K562 (cell line): ENCODE measurements around the gene KLF13.

Source experiments
- BCL6 ChIP-seq: fragments of 250-450 bp; sonication (Bioruptor Pico); IDR thresholded peaks from 2 replicates; pipeline ENCODE4 v1.4.0; 2020
- BHLHE40 ChIP-seq: IDR thresholded peaks from 2 replicates; pipeline ENCODE4 v1.6.1; 2011; ENCODE audit warnings: low read length, improper control_type of control experiment
- ELF1 ChIP-seq: fragments of 200-800 bp; sonication (Bioruptor generic); IDR thresholded peaks from 2 replicates; pipeline ENCODE4 v1.6.1; 2016; ENCODE audit warnings: missing genetic modification characterization, missing compliant biosample characterization
- ETV1 ChIP-seq: fragments of 450-650 bp; conservative IDR thresholded peaks from 2 replicates; pipeline ENCODE4 v1.6.1; 2016; ENCODE audit warnings: missing genetic modification characterization, control low read depth, low read depth, missing compliant biosample characterization
- JUND ChIP-seq, 2 experiments: IDR thresholded peaks; 2 replicates in 1 of 2; 3 replicates in 1 of 2; pipeline ENCODE4 v1.6.1; 2011; ENCODE audit warnings: borderline replicate concordance in 2 of 2, low read depth in 2 of 2, low read length in 2 of 2, improper control_type of control experiment in 1 of 2, missing biosample characterization in 1 of 2, missing genetic modification characterization in 1 of 2, missing genetic modification reagents in 1 of 2
- KAT7 ChIP-seq: sonication (generic); formaldehyde crosslinking; IDR thresholded peaks from 2 replicates; pipeline ENCODE4 v1.8.0; 2022; ENCODE audit warnings: missing genetic modification reagents, mild to moderate bottlenecking, borderline replicate concordance
- MTA1 ChIP-seq: fragments of 450-650 bp; IDR thresholded peaks from 2 replicates; pipeline ENCODE4 v1.6.1; 2017; ENCODE audit warnings: borderline replicate concordance
- PML ChIP-seq: IDR thresholded peaks from 2 replicates; pipeline ENCODE4 v1.6.1; 2012; ENCODE audit warnings: low read length, inconsistent platforms
- POLR3G ChIP-seq: IDR thresholded peaks from 2 replicates; pipeline ENCODE4 v1.6.1; 2011; ENCODE audit not compliant: insufficient read length, insufficient replicate concordance; ENCODE audit errors: extremely low read depth
- TFAM ChIP-seq: fragments of 250-450 bp; sonication (Bioruptor Pico); conservative IDR thresholded peaks from 2 replicates; pipeline ENCODE4 v1.5.0; 2021; ENCODE audit warnings: mild to moderate bottlenecking, moderate library complexity
- ZNF23 ChIP-seq: fragments of 250-450 bp; sonication (Bioruptor Pico); IDR thresholded peaks from 2 replicates; pipeline ENCODE4 v1.4.0; 2020; ENCODE audit warnings: mild to moderate bottlenecking
- TF ChIP-seq, protein P1 (sequence below): sonication (generic); formaldehyde crosslinking; IDR thresholded peaks from 2 replicates; pipeline ENCODE4 v1.5.0; 2020; ENCODE audit warnings: missing genetic modification reagents
- TF ChIP-seq, protein P2 (sequence below), 3 experiments: IDR thresholded peaks in 2 of 3; conservative IDR thresholded peaks in 1 of 3; 2 replicates each; pipeline ENCODE4 v1.5.1; 2011 to 2012; ENCODE audit warnings: low read length in 3 of 3, mild to moderate bottlenecking in 3 of 3, control low read depth in 2 of 3, improper control_type of control experiment in 1 of 3, inconsistent platforms in 1 of 3, low read depth in 1 of 3, mixed read lengths in 1 of 3, moderate library complexity in 1 of 3; ENCODE audit not compliant: insufficient read depth in 2 of 3

DNA sequence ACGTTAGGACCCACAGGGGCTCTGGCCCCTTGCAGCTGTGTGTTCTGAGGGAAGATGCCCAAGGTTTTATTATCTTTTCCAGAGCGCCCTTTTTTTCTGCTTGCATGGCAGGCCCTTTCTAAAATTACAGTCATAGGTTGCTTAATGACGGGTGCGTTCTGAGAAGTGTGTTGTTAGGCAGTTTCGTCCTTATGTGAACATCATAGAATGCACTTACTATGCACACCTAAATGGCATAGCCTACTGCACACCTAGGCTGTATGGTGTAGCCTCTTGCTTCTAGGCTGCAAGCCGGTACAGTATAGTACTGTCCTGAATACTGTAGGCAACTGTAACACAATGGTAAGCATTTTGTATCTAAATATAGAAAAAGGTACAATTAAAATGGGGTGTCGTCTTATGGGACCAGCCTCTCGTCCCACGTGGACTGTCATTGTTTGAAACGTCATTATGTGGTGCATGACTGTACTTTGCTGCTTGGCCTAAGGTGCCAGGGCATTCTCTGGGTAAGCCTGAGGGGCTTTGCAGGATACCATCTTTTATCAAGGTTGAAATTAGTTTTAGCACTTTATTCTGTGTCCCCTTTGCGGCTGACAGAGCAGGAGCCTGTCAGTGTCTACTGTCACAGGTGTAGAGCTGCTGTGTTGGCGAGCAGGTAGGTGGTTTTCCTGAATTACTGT, 10.9 kb downstream of the KLF13 start:
- no peak for TF ChIP-seq BHLHE40
- TF ChIP-seq TFAM (CRISPR knock-in tag) = no peak
- TF ChIP-seq ETV1 (tag) = no peak
- no peak for TF ChIP-seq POLR3G
- TF ChIP-seq ZNF23 (CRISPR knock-in tag) = no peak
- TF ChIP-seq MTA1 = no peak
- TF ChIP-seq PML = no peak
- TF ChIP-seq, protein P1, sequence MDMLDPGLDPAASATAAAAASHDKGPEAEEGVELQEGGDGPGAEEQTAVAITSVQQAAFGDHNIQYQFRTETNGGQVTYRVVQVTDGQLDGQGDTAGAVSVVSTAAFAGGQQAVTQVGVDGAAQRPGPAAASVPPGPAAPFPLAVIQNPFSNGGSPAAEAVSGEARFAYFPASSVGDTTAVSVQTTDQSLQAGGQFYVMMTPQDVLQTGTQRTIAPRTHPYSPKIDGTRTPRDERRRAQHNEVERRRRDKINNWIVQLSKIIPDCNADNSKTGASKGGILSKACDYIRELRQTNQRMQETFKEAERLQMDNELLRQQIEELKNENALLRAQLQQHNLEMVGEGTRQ (CRISPR knock-in tag) = no peak
- no peak for TF ChIP-seq KAT7 (CRISPR knock-in tag)
- no peak for TF ChIP-seq ELF1 (tag)
- TF ChIP-seq JUND (IDR thresholded peaks at IDR 0.05; ENCODE audit: borderline replicate concordance, low read depth, low read length) = no peak
- TF ChIP-seq JUND (tag; IDR thresholded peaks at IDR 0.05; ENCODE audit: borderline replicate concordance, low read depth, low read length) = no peak
- no peak for TF ChIP-seq BCL6 (CRISPR knock-in tag)
- TF ChIP-seq, protein P2, sequence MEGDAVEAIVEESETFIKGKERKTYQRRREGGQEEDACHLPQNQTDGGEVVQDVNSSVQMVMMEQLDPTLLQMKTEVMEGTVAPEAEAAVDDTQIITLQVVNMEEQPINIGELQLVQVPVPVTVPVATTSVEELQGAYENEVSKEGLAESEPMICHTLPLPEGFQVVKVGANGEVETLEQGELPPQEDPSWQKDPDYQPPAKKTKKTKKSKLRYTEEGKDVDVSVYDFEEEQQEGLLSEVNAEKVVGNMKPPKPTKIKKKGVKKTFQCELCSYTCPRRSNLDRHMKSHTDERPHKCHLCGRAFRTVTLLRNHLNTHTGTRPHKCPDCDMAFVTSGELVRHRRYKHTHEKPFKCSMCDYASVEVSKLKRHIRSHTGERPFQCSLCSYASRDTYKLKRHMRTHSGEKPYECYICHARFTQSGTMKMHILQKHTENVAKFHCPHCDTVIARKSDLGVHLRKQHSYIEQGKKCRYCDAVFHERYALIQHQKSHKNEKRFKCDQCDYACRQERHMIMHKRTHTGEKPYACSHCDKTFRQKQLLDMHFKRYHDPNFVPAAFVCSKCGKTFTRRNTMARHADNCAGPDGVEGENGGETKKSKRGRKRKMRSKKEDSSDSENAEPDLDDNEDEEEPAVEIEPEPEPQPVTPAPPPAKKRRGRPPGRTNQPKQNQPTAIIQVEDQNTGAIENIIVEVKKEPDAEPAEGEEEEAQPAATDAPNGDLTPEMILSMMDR (IDR thresholded peaks at IDR 0.05 in 2 of 3, conservative IDR thresholded peaks at IDR 0.05 in 1 of 3; ENCODE audit: insufficient read depth in 2 of 3, low read depth in 1 of 3, low read length in 3 of 3) = no peak
